Nephron (organoid): ENCODE measurements around the gene FAM168A.

Experiments used
- H3K27ac Mint-ChIP-seq, 3 experiments: 2 replicates each; pipeline ENCODE4 v1.8.0; 2020; ENCODE audit warnings: mixed read lengths in 3 of 3, mild to moderate bottlenecking in 2 of 3, moderate library complexity in 1 of 3
- H3K27me3 Mint-ChIP-seq: 2 replicates; pipeline ENCODE4 v1.8.0; 2021; ENCODE audit warnings: low read depth, mild to moderate bottlenecking, moderate library complexity, mixed read lengths
- H3K36me3 Mint-ChIP-seq: 2 replicates; pipeline ENCODE4 v1.8.0; 2020; ENCODE audit warnings: low read depth, mixed read lengths
- H3K4me1 Mint-ChIP-seq: 2 replicates; pipeline ENCODE4 v1.8.0; 2020; ENCODE audit warnings: mixed read lengths
- H3K4me3 Mint-ChIP-seq, 3 experiments: 2 replicates each; pipeline ENCODE4 v1.8.0; 2020; ENCODE audit warnings: mild to moderate bottlenecking in 3 of 3, mixed read lengths in 3 of 3, moderate library complexity in 2 of 3
- H3K9me3 Mint-ChIP-seq: 2 replicates; pipeline ENCODE4 v1.8.0; 2020; ENCODE audit warnings: mixed read lengths
- TF ChIP-seq, protein P1 (sequence below), 3 experiments: fragments of 200-600 bp; sonication (generic); IDR thresholded peaks; one replicate each; pipeline ENCODE4 v1.5.0; 2021; ENCODE audit warnings: antibody characterized with exemption in 3 of 3; ENCODE audit not compliant: unreplicated experiment in 3 of 3

The FAM168A gene, protein sequence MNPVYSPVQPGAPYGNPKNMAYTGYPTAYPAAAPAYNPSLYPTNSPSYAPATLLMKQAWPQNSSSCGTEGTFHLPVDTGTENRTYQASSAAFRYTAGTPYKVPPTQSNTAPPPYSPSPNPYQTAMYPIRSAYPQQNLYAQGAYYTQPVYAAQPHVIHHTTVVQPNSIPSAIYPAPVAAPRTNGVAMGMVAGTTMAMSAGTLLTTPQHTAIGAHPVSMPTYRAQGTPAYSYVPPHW

GRCh38 chr11:73597956-73598718 lies at the start of gene FAM168A:
Gene FAM168A, minus strand, starts transcription at chr11:73598112. Its CDS starts 129,638 bp downstream, at chr11:73468474.
- H3K27me3 Mint-ChIP-seq: no peaks in the 10 kb centered on the region
- H3K27ac Mint-ChIP-seq: peak within 1 kb of the TSS; percentile 95 to 97 (median 97)
- H3K9me3 Mint-ChIP-seq: no peaks in the 10 kb centered on the region
- H3K36me3 Mint-ChIP-seq: no peaks in the 10 kb centered on the region
- peaks cover 25% of the 10 kb centered on the region for H3K4me1 Mint-ChIP-seq
- peak within 1 kb of the TSS; percentile 89 to 94 (median 93) for H3K4me3 Mint-ChIP-seq
- TF ChIP-seq, protein P1, sequence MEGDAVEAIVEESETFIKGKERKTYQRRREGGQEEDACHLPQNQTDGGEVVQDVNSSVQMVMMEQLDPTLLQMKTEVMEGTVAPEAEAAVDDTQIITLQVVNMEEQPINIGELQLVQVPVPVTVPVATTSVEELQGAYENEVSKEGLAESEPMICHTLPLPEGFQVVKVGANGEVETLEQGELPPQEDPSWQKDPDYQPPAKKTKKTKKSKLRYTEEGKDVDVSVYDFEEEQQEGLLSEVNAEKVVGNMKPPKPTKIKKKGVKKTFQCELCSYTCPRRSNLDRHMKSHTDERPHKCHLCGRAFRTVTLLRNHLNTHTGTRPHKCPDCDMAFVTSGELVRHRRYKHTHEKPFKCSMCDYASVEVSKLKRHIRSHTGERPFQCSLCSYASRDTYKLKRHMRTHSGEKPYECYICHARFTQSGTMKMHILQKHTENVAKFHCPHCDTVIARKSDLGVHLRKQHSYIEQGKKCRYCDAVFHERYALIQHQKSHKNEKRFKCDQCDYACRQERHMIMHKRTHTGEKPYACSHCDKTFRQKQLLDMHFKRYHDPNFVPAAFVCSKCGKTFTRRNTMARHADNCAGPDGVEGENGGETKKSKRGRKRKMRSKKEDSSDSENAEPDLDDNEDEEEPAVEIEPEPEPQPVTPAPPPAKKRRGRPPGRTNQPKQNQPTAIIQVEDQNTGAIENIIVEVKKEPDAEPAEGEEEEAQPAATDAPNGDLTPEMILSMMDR (IDR thresholded peaks at IDR 0.05; ENCODE audit: unreplicated experiment in 3 of 3): peak in 1 of 3 experiments; percentile 11

GRCh38 chr11:73647459-73648100 lies 49.7 kb upstream of the FAM168A start:
- TF ChIP-seq, protein P1 (IDR thresholded peaks at IDR 0.05; ENCODE audit: unreplicated experiment in 3 of 3): no peak
- Mint-ChIP-seq H3K36me3 (no peaks in the 10 kb centered on the region), H3K4me1 (peaks cover 33% of the 10 kb centered on the region), H3K9me3 (no peaks in the 10 kb centered on the region), H3K4me3 (peak overlapping the region; percentile 35 to 61 (median 52)), H3K27me3 (peaks cover 33% of the 10 kb centered on the region), H3K27ac (no peak overlapping the region)

DNA sequence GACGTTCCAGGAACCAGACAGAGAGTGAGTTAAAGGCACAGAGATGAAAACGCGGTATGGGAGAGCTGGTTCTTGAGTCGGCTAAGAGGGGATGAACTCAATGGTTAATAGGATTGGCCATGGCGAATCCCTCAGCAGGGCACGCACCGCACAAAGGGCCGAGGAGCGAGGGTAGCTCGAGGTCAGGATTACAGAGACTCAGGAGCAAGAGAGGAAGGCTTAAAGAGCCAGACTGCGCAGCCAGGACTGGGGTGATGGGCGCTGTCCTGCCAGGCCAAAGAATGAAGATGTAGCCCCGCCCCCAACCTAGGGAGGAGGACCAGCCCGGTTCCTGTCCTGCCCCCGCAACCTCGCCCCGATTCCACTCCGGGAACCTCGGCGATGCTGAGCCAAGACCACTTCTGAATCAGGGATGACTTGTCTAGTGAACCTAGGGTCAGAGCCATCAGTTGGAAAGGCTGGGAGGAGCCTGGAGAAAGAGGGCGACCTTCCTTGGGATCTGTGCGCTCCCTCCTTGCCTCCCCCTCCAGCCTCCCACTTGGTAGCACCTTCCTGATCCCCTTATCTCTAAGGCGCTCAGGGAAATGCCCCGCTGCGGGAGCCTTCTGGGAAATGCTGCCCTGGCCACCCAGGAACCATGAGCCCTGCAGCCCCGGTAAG lies 48.2 kb upstream of the FAM168A start, which contains the start of gene PLEKHB1:
PLEKHB1 (plus strand) TSS at position 610 of the 660 bp plus-strand sequence; CDS start at position 638, 28 bp downstream.
- Mint-ChIP-seq H3K36me3 (no peaks in the 10 kb centered on the region), H3K4me3 (peak within 1 kb of the TSS; percentile 37 to 63 (median 61)), H3K9me3 (no peaks in the 10 kb centered on the region), H3K27me3 (peaks cover 28% of the 10 kb centered on the region), H3K4me1 (peaks cover 26% of the 10 kb centered on the region), H3K27ac (peak within 1 kb of the TSS; percentile 1 to 88 (median 66))
- TF ChIP-seq, protein P1 (IDR thresholded peaks at IDR 0.05; ENCODE audit: unreplicated experiment in 3 of 3): no peak

DNA sequence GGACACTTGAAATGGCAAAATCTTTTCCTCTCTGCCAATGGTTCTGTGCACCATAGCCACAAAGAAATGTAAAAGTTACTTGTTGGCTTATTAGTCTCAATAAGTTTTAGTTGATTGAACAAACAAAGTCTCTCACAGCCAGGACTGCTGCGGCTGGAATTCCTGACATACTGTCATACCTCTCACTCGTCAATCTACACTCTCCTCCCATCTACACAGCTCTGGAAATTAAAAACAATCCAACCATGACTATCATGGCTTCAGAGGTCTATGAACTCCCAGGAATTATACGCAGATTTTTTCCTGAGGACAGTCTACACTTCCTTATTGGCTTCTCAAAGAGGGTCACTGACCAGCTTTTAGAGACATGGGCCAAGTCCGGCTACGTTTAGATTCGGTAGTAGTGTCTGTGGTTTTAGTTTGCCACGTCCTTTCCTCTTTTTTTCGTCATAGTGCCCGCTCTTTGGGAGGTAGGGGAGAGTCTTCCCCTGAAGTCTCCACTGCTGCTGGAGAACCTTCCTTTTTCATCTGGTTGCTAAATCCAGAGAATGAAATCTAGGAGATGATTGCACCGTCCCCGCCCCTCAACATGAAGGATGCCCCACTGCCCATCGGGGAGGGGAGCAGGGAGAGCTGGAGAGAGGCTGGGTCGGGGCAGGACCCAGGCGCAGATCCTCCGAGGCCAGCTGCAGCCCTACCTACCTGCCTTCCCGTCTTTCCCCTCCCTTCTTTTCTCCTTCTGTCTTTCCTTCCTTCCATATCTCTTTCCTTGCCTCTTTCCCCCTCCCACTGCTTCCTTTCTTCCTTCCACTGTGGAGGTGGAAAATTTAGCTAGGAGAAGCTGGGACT lies 47.4 kb upstream of the FAM168A start:
- Mint-ChIP-seq H3K9me3 (no peaks in the 10 kb centered on the region), H3K27me3 (peaks cover 24% of the 10 kb centered on the region), H3K4me3 (peak overlapping the region; percentile 20 to 63 (median 37)), H3K4me1 (peaks cover 26% of the 10 kb centered on the region), H3K36me3 (no peaks in the 10 kb centered on the region), H3K27ac (peak overlapping the region; percentile 1 to 88 (median 32))
- TF ChIP-seq, protein P1 (IDR thresholded peaks at IDR 0.05; ENCODE audit: unreplicated experiment in 3 of 3): no peak

DNA sequence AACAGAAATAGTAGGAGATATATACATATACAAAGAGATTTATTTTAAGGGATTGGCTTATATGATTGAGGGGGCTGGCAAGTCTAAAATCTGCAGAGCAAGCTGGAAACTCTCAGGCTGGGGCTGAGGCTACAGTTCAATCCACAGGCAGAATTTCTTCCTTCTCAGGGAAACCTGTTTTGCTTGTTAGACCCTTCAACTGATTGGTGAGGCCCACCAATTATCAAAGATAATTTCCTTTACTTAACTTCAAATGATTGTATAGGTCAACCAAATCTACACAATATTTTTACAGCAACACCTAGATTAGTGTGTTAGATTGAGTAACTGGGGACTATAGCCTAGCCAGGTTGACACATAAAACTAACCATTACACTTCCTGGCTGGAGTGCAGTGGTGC lies 43.8 kb upstream of the FAM168A start:
- Mint-ChIP-seq H3K36me3 (no peaks in the 10 kb centered on the region), H3K4me1 (peaks cover 13% of the 10 kb centered on the region), H3K27me3 (peaks cover 14% of the 10 kb centered on the region), H3K9me3 (no peaks in the 10 kb centered on the region), H3K27ac (no peak overlapping the region), H3K4me3 (no peak overlapping the region)
- TF ChIP-seq, protein P1 (IDR thresholded peaks at IDR 0.05; ENCODE audit: unreplicated experiment in 3 of 3): no peak
